Middle frontal gyrus (tissue), 1 donor: ENCODE results near the gene ARHGEF11.
A peak's percentile ranks its signal among the peaks of the same experiment; 100 is the strongest.
"Not testable (repeated sequence)": the region's sequence is repeated elsewhere in the genome, so short reads cannot be mapped to it uniquely, and the experiment has no call there.

ENCODE experiments used
- DNase-seq: peaks from one replicate; pipeline ENCODE4 v3.0.0-alpha.2; 2015; ENCODE audit warnings: low spot score; ENCODE audit errors: extremely low spot score

The ARHGEF11 gene

GRCh38 chr1:157045250-157046218 lies at the start of gene ARHGEF11:
Gene ARHGEF11, minus strand, starts transcription at chr1:157045742. Its CDS starts 1,412 bp downstream, at chr1:157044330.
- DNase-seq = peak; percentile 87

DNA sequence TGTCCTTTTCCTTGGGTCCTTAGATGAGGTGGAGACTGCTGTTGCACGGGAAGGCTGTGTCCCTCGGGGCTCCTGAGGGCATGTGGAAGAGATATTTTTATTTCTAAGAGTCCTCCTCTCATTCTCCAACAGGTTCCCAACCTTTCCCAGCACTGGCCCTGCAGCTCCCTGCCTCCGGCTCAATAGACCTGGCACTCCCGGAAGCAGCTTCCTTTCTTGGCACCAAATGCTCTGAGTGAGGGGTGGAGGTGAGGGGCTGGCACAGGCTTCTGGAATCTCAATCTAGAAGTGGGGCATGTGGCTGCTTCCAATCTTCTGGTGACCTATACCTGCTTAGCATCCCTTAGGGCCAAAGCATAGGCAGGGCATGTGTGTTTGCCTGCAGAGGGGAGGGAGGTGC lies 49.5 kb upstream of the ARHGEF11 start:
- DNase-seq = no peak

- DNase-seq = no peak
Measured at GRCh38 chr1:157092831-157093230, 47.3 kb upstream of the ARHGEF11 start.

GRCh38 chr1:157091668-157092273 lies 46.2 kb upstream of the ARHGEF11 start:
- DNase-seq = no peak

GRCh38 chr1:157091186-157091585 lies 45.6 kb upstream of the ARHGEF11 start:
- DNase-seq = no peak

DNA sequence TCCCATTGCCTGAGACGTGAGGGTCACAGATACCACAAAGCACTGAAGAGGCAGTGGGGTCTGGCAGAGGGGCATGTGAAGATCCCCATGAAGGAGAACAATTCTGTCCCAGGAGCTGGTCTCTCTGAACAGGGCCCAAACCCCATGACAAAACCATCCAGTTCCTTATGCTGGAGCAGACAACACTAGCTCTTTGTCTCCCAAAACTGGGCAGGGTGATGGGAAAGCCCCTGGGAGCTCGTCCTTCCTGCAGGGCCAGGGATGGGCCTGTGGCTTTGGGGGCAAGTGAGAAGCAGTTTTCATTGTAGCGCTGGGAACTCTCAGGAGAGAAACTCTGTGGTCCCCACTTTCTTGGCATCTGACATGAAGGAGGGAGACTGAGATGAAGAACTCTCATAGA lies 45.2 kb upstream of the ARHGEF11 start:
- no peak for DNase-seq

GRCh38 chr1:157090196-157090647 lies 44.7 kb upstream of the ARHGEF11 start:
- DNase-seq = peak; percentile 77

DNA sequence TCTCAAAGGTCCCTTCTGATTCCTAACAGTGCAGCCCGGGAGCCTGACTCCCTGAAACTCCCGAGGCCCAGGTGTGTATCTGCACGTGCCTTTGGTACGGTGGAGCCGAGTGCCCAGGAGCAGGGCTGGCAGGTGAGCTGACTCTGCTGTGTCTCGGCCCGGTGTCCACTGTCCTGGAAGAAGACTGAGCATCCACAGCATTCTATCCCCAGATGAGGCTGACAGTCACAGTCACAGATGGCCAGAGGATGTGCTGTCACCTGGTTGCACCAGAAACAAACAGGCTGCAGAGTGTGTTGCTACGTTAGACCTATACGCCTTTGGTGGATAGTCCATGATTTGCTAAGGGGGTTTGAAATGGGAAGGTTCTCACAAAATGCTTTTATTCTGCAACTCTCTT lies 44.2 kb upstream of the ARHGEF11 start:
- no peak for DNase-seq

- no peak for DNase-seq
Measured at GRCh38 chr1:157088607-157089006, 43.1 kb upstream of the ARHGEF11 start.

DNA sequence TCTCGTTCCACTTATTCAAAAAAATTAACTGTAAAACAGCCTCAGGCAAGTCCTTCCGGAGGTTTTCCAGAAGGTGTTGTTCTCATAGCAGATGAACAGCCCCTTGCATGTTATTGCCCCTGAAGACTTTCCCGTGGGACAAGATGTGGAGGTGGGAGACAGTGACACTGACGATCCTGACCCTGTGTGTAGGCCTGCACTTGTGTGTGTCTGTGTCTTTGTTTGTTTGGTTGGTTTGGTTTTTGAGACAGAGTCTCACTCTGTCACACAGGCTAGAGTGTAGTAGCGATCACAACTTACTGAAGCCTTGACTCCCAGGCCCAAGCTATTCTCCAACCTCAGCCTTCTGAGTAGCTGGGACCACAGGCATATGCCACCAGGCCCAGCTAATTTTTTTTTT lies 41.5 kb upstream of the ARHGEF11 start:
- no peak for DNase-seq

- no peak for DNase-seq
Measured at GRCh38 chr1:157086299-157086698, 40.8 kb upstream of the ARHGEF11 start.

DNA sequence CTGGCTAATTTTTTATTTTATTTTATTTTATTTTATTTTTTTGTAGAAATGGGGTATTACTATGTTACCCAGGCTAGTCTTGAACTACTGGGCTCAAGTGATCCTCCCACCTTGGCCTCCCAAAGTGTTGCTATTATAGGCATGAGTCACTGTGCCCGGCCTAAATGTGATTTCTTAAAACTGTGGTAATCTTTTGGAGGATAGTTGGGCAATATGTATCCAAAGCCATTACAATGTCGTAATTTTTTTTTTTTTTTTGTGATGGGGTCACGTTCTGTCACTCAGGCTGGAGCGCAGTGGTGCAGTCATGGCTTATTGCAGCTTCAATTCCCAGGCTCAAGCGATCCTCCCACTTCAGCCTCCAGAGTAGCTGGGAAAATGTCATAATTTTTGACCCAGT lies 39.9 kb upstream of the ARHGEF11 start:
- no peak for DNase-seq

DNA sequence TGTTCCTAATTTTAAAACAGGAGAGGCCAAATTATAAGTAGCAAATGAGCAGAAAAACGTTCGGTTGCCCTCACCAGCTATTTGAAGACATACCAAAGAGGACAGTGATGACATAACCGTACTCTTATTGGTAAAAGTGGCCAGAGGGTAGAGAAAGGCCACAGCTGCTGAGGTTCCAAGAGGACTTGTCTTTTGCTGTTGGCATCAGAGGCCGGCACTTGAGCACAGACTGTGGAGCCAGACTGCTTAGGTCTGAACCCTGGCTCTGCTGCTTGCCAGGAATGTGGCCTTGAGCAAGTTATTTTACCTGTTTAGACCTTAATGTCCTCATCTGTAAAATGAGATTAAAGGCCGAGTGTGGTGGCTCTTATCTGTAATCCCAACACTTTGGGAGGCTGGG lies 39.2 kb upstream of the ARHGEF11 start:
- DNase-seq = no peak

DNA sequence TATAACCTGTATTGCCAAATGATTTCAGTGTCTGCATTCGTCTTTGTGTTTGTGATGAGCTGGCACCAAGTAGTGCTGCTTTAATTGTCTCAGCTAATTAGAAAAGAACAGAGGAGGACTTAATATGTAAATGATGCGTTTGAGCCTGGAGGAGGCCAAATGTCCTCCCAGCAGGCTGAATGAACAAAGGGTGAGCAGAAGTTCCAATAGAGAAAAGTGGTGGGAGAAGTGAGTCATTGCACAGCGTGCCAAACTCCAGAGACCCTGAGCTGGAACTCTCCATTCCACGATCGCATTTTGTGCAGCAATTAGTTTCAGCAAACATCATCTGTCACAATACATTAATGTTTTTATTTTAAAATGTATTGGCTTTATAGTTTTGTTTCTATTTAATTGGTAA lies 36.2 kb upstream of the ARHGEF11 start:
- DNase-seq = no peak

DNA sequence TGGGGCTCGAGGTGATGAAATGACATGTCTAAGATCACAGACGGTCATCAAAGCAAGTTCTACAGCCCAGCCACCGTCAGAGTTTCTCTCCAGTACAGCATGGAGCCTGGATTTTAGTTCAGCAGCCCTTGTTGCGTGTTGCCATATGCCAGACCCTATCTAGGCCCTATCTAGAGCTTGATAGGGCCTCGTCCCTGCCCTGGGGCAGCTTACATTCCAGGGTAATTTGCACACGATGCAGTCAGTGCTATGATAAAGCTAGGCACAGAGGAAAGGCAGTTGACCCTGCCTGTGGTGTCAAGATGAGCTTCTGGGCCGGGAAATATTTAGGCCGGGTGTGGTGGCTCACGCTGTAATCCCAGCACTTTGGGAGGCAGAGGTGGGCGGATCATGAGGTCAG lies 35.2 kb upstream of the ARHGEF11 start:
- DNase-seq = no peak

GRCh38 chr1:157077394-157077793 lies 31.9 kb upstream of the ARHGEF11 start:
- DNase-seq = no peak

DNA sequence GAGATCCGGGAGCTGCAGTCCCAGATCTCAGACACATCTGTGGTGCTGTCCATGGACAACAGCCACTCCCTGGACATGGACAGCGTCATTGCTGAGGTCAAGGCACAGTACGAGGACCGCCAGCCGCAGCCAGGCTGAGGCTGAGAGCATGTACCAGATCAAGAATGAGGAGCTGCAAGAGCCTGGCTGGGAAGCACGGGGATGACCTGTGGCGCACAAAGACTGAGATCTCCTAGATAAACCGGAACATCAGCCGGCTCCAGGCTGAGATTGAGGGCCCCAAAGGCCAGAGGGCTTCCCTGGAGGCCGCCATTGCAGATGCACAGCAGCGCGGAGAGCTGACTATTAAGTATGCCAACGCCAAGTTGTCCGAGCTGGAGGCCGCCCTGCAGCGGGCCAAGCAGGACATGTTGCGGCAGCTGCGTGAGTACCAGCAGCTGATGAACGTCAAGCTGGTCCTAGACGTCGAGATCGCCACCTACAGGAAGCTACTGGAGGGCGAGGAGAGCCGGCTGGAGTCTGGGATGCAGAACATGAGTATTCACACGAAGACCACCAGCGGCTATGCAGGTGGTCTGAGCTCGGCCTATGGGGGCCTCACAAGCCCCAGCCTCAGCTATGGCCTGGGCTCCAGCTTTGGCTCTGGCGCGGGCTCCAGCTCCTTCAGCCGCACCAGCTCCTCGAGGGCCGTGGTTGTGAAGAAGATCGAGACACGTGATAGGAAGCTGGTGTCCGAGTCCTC lies 28.6 kb upstream of the ARHGEF11 start:
- DNase-seq = no peak

- no peak for DNase-seq
Measured at GRCh38 chr1:157069601-157070000, 24.1 kb upstream of the ARHGEF11 start.

DNA sequence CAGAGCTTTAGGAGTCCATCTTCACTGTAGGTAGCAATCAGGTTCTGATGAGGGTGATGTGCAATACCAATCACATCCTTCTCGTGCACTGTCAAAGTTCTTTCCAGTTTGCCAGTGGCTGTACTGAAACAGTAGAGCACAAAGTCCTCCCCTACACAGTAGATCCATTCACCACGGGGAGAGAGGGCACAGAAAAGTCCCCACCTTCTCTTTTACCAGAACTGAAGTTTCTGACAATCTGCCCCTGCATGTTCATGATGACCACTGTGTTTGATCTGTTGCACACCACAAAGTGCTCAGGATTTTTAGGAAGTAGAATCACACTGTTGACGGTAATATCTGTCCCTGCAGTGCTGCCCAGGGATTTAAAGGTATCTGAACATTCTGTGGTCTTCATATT lies 13.7 kb upstream of the ARHGEF11 start:
- DNase-seq = not testable (repeated sequence)

DNA sequence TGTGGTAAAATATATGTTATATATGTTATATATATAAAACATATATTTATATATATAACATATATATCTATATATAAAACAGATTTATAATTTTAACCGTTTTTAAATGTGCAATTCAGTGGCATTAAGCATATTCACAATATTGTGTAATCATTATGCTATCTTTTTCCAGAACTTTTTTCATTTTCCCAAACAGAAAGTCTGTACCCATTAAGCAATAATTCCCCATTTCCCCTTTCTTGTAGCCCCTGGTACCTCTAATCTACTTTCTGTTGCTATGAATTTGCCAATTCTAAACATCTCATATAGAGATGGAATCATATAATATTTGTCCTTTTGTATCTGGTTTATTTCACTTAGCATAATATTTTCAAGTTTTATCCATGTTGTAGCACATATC lies 10.7 kb upstream of the ARHGEF11 start:
- no peak for DNase-seq

- DNase-seq = not testable (repeated sequence)
Measured at GRCh38 chr1:157055729-157056128, 10.2 kb upstream of the ARHGEF11 start.

- no peak for DNase-seq
Measured at GRCh38 chr1:157050836-157051235, 5.3 kb upstream of the ARHGEF11 start.
